B cell (primary cell): ENCODE results near the gene CYTH3.

Experiments used
- CTCF ChIP-seq: fragments of 200-600 bp; IDR thresholded peaks from one replicate; pipeline ENCODE4 v1.8.0; 2022; ENCODE audit warnings: antibody characterized with exemption, mild to moderate bottlenecking
- EZH2 ChIP-seq: IDR thresholded peaks from 2 replicates; pipeline ENCODE4 v1.6.1; 2012; ENCODE audit warnings: borderline replicate concordance, low read depth, mild to moderate bottlenecking, moderate library complexity, low read length; ENCODE audit not compliant: insufficient read depth, poor library complexity, severe bottlenecking

- TF ChIP-seq CTCF (no peak), EZH2 (no peak)
Observed at GRCh38 chr7:6256109-6256483, 16.3 kb downstream of the CYTH3 start.
